ENCODE results near the gene DIPK1B. TPM values are rescaled to one million over a fixed set of nuclear protein-coding genes. Genes with fewer than 3 reads are reported as not detected.

DIPK1B gene
- polyA plus RNA-seq, 6 donors from 2014 or later = 0.91 to 71.6 (median 15.1) TPM

DNA sequence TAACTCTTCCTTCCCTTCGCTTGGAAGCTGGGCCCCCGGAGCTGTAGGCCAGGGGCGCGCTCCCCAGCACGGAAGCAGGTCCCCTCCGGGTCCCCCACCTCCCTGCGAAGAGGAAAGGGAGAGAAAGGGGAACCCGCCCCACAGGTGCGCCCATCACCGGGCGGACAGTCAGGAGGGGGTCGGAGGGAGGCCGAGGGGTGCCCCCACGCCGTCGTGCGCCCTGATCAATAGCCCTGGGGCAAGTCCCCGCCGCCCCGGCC lies 25.9 kb upstream of the DIPK1B start:
- H3K27ac Mint-ChIP-seq = peak overlapping the region in 1 of 6 donors; percentile 79
- ATAC-seq (ENCODE audit: low read depth in 2 of 2) = peak; percentile 13 to 15
- H3K36me3 Mint-ChIP-seq = no peaks in the 10 kb centered on the region
- peak; percentile 19 for DNase-seq
- no peaks in the 10 kb centered on the region for H3K27me3 Mint-ChIP-seq
- no peaks in the 10 kb centered on the region for H3K9me3 Mint-ChIP-seq
- H3K4me1 Mint-ChIP-seq = peaks cover 10 to 13% (median 11%) of the 10 kb centered on the region in 3 donors
- H3K4me3 Mint-ChIP-seq = peak overlapping the region; percentile 77 to 93 (median 84)

DNA sequence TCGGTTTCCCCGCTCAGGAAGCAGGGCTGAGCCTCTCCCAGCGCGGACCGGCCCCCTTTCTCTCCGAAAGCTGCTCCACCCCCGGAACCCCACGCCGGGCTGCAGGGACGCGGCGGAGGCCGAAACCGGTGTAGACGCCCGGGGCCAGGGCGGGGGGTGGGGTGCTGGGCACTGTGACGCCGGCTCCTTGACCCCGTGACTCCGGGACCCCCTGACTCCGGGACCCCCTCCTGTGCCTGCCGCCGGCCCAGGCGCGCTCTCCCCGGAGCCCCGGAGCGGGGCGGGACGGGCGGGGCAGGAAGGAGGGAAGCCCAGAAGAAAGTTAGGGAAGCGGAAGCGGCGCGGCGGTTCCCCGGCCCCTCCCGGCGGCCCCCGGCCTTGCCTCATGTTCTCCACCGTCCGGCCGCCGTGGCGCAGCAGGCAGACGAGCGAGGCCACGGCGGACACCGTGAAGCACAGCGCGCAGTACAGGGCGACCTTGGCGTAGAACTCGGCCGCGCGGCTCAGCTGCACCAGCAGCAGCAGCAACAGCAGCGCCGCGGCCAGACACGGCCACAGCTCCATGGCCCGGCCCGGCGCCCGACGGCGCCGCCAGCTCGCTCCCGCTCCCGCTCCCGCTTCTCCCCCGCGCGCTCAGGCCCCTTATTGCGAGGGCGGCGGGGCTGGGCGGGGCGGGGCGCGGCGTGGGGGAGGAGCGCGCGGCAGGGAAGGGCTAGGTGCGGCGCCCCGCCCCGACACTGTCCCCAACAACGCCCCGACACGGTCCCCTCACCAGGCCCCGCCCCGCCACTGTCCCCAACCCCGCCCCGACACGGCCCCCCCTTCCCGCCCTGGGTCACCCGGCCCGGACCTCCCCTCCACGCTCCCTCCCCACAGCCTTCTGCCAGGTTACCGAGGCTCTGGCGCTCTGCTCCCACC lies 25.3 kb upstream of the DIPK1B start, which contains the start of gene AGPAT2:
AGPAT2 (minus strand) TSS at position 664 of the 918 bp plus-strand sequence; CDS start at position 564, 100 bp downstream.
- ATAC-seq (ENCODE audit: low read depth in 2 of 2) (peak; percentile 89 to 90), DNase-seq (peak; percentile 64)
- peaks cover 10 to 13% (median 10%) of the 10 kb centered on the region in 3 donors for H3K4me1 Mint-ChIP-seq
- no peaks in the 10 kb centered on the region for H3K36me3 Mint-ChIP-seq
- H3K9me3 Mint-ChIP-seq = no peaks in the 10 kb centered on the region
- peak within 1 kb of the TSS in 3 of 6 donors; percentile 69 to 85 (median 79) for H3K27ac Mint-ChIP-seq
- peak within 1 kb of the TSS; percentile 77 to 93 (median 84) for H3K4me3 Mint-ChIP-seq
- H3K27me3 Mint-ChIP-seq = no peaks in the 10 kb centered on the region

DNA sequence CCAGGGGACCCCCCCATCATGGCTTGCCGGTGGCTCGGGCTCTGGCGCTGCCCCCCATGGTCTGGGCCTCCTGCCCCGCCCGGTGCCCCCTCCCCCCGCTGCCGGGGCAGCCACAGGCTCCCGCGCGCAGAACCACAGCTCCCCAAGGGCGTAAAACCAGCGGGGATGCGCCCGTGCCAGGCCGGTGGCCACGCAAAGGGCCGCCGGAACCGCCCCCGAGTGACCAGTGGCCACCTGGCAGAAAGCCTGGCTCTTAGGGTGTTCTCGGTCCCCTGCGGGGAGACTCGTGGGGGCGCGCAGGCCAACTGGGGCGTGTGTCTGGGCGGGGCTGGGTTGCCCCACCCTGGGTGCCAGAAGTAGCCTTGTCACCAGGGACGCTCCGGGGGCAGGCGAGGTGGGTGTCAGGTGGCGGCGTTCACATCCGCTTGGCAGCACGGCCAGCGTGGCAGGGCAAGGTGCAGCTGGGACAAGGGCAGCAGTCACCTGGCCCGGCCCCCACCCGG lies 24.6 kb upstream of the DIPK1B start:
- Mint-ChIP-seq H3K27me3 (no peaks in the 10 kb centered on the region), H3K4me1 (peaks cover 10 to 13% (median 10%) of the 10 kb centered on the region in 3 donors), H3K36me3 (no peaks in the 10 kb centered on the region), H3K9me3 (no peaks in the 10 kb centered on the region), H3K4me3 (peak overlapping the region; percentile 56 to 81 (median 76)), H3K27ac (peak overlapping the region in 2 of 6 donors; percentile 50 to 69)
- ATAC-seq (ENCODE audit: low read depth in 2 of 2) (peak; percentile 1), DNase-seq (peak; percentile 15)

DNA sequence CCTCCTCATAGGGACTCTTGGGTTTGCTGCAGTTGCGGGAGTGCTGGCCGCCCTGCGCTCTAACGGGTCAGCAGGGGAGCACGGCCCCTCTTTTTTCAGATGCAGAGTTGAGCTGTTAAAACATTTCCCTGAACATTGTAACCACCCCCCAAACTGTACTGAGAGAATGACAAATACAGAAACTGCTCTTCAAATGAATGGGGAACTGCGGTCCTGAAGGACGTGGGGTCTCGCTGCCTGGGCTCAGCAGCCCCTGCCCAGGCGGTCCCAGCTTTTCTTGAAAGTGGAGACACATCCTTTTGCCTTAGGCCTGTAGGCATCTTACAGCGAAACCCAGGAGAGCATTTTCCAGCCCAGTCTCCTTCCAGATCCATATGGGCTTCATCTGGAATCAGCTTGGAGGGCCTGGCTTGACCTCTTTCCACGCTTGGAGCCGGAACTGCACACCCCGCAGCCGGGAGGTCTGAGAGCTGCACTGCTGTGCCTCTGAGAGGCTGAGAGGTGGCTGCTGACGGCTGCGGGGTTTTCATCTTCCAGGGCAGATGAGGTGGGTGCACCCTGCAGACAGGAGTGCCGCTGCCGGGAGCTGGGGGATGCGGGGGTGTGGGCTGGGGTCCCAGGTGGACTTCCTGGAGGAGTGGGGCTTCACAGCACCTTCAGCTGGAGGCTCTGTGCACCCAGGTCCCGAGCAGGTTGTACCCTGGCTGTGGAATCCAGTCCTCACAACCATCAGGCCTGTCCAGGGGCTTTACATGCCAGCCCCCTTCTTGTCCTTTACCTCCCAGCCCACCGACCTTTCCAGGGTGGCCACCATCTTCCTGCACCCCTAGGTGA lies 23.9 kb upstream of the DIPK1B start:
- H3K36me3 Mint-ChIP-seq = no peaks in the 10 kb centered on the region
- DNase-seq (no peak), ATAC-seq (ENCODE audit: low read depth in 2 of 2) (no peak)
- H3K27me3 Mint-ChIP-seq = peaks cover 0 to 6% (median 0%) of the 10 kb centered on the region in 3 donors
- H3K9me3 Mint-ChIP-seq = no peaks in the 10 kb centered on the region
- peak overlapping the region in 2 of 6 donors; percentile 50 to 69 for H3K27ac Mint-ChIP-seq
- peaks cover 10 to 13% (median 10%) of the 10 kb centered on the region in 3 donors for H3K4me1 Mint-ChIP-seq
- H3K4me3 Mint-ChIP-seq = peak overlapping the region; percentile 68 to 81 (median 78)

DNA sequence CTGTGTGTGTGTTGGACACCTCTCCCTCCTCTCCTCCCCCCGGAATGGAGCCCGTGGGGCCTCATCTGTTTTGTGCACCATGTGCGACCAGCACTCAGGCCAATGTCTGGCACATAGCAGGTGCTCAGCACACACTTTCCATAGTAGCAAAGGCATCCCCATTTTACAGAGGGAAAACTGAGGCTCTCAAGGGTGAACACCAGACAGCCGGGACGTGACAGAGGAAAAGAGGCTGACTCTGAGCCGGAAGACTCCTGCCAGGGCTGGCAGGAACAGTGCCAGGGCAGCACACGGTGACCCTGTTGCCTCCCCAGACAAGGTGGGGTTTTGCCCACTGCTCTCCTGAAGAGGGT lies 23.3 kb upstream of the DIPK1B start:
- no peak for ATAC-seq (ENCODE audit: low read depth in 2 of 2)
- Mint-ChIP-seq H3K27me3 (peaks cover 0 to 7% (median 0%) of the 10 kb centered on the region in 3 donors), H3K4me1 (peaks cover 10 to 13% (median 10%) of the 10 kb centered on the region in 3 donors), H3K4me3 (peak overlapping the region in 5 of 8 donors; percentile 28 to 81 (median 74)), H3K9me3 (no peaks in the 10 kb centered on the region), H3K36me3 (no peaks in the 10 kb centered on the region), H3K27ac (peak overlapping the region in 1 of 6 donors; percentile 80)
- no peak for DNase-seq

DNA sequence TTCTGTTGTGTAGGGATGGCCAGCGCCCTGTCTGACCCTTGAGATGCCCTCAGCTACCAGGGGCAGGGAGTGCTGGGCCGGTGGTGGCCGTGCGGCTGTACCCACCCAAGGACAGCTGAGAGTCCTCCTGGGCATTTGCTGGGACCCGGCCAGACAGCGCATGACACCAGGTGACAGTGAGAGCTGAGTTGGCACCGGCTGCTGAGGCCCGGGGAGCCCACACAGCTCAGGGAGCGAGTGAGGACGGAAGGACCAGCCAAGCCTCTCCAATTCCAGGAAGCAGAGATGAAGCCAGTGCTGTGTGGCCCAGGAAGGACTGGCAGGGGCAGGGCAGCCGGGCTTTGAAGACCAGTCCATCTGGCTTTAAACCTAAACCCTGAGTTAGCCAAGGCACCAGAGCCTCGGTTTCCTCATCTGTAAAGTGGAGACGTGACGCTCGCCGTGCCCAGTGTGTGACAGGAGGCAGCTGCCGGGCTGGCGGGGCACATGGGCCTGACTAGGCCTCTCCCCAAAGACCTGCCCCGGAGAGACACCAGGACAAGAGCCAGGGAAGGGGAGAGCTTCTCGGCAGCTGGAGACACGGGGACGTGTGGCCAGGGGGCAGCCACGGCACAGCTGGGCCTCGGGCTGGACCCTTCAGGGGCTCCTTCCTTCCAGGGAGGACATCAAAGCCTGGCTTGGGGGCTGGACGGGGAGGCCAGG lies 22.1 kb upstream of the DIPK1B start:
- no peaks in the 10 kb centered on the region for H3K36me3 Mint-ChIP-seq
- peak overlapping the region in 3 of 8 donors; percentile 12 to 49 (median 23) for H3K4me3 Mint-ChIP-seq
- ATAC-seq (ENCODE audit: low read depth in 2 of 2) (no peak), DNase-seq (no peak)
- H3K27me3 Mint-ChIP-seq = peaks cover 0 to 7% (median 0%) of the 10 kb centered on the region in 3 donors
- H3K27ac Mint-ChIP-seq = peak overlapping the region in 2 of 6 donors; percentile 32 to 71
- H3K4me1 Mint-ChIP-seq = peaks cover 10 to 13% (median 10%) of the 10 kb centered on the region in 3 donors
- H3K9me3 Mint-ChIP-seq = no peaks in the 10 kb centered on the region

DNA sequence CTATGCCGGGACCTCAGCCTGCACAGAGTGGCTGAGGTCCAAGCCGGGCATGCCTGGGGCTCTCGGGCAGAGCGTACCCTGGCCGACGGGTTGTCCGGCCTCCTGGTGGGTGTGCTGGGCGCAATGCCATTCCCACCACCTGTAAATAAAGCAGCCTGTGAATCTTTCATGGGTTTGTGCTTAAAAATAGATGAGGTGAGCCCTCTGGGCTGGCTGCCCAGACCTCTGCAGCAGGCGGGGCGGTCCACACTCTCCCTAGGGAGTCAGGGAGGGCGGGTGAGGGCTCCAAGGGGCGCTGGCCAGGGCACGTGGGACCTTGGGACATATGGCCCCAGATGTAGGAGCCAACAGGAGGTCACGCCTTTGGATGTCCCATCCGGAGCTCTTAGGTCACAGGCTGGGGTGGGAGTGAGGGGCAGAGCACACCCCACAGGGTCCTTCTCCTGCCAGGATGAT lies 21.5 kb upstream of the DIPK1B start:
- DNase-seq = no peak
- H3K36me3 Mint-ChIP-seq = no peaks in the 10 kb centered on the region
- H3K27me3 Mint-ChIP-seq = peaks cover 0 to 7% (median 0%) of the 10 kb centered on the region in 3 donors
- H3K27ac Mint-ChIP-seq = no peak overlapping the region
- peaks cover 10% of the 10 kb centered on the region in 3 donors for H3K4me1 Mint-ChIP-seq
- H3K4me3 Mint-ChIP-seq = peak overlapping the region in 1 of 8 donors; percentile 49
- no peak for ATAC-seq (ENCODE audit: low read depth in 2 of 2)
- H3K9me3 Mint-ChIP-seq = no peaks in the 10 kb centered on the region

DNA sequence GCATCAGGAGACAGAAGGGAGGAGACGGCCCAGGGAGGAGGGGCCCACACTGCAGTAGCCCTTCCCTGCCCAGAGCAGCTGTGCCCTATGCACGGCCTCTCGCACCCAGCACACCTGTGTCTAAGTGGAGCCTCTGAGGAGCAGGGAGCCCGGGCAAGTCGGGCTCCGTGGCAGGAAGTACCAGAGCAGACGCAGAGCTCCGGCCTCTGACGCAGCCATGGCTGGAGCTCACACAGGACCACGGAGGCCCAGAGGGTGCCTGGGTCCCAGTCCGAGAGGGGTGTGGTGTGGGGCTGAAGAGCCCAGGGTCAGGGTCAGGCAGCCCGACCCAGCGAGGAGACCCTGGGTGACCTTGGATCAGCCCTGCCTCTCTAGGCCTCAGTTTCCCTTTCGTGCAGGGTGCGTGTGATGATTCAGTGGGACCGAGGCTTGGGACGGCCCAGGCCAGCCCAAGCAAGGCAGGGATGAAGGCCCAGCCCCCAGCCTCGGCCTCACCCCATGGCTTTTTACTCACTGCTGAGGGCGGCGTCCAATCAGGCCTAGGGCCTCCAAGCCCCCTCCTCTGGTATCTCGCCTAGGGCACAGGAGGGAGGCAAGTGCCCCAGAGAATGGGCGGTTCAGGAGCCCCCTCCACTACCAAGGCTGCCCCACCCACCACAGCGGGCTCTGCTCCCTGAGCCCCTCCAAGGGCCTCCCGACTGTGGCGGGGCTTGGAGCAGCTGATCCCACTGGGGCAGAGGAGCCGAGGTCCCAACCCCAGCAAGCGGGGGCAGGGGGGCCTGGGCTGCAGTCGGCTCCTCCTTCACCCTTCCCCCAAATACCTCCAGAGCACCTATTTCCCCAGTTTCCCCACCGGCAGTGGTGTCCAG lies 20.8 kb upstream of the DIPK1B start:
- ATAC-seq (ENCODE audit: low read depth in 2 of 2) (no peak), DNase-seq (no peak)
- peaks cover 4 to 7% (median 5%) of the 10 kb centered on the region in 3 donors for H3K4me1 Mint-ChIP-seq
- H3K4me3 Mint-ChIP-seq = no peak overlapping the region
- H3K27me3 Mint-ChIP-seq = peaks cover 0 to 7% (median 0%) of the 10 kb centered on the region in 3 donors
- H3K9me3 Mint-ChIP-seq = no peaks in the 10 kb centered on the region
- H3K27ac Mint-ChIP-seq = peak overlapping the region in 1 of 6 donors; percentile 56
- H3K36me3 Mint-ChIP-seq = no peaks in the 10 kb centered on the region

DNA sequence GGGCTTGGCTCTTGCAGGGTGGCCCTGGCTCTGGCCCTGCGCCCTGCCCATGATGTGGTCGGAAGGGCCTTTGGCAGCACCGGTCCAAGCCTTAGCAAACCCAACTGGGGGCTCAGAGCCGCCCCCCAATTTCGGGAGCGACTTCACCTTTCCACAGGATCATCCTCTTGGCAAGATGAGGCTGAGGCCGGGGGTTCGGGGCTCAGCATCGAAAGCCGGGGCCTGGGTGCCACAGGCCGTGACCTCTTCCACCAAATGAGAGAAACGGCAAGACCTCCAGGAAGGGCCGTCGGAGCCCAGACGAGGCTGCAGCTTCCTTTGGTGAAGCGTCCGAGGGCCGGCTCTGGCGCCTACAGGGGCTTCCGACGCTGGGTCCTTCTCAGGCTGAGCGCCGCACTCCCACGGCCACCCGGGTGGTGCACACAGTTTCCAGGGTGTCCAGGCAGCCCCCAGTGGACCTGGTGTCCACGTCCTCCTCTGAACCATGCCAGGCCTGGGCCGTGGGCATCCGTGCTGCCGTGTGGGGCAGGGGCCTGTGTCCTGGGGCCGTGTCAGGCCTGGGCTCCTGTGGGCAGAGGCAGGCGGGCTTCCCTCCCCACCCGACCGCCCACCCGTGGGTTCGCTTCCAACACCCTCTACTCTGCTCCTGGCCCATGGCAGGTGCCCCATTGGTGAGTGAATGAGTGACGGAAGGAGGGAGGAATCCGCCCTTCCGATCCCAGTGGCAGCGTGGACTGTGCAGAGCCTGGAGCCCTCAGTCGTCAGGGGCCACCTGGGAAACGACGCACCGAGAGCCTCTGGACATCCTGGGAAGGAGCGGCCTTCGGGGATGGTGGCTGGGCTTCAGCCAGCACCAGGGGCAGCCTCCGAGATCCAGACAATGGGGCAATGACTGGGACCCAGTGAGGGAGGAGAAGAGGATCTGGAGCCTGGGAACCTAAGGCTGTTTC lies 19.9 kb upstream of the DIPK1B start:
- DNase-seq (no peak), ATAC-seq (ENCODE audit: low read depth in 2 of 2) (no peak)
- peaks cover 0 to 12% (median 5%) of the 10 kb centered on the region in 3 donors for H3K27me3 Mint-ChIP-seq
- H3K27ac Mint-ChIP-seq = peak overlapping the region in 1 of 6 donors; percentile 56
- H3K9me3 Mint-ChIP-seq = no peaks in the 10 kb centered on the region
- H3K4me3 Mint-ChIP-seq = no peak overlapping the region
- H3K36me3 Mint-ChIP-seq = no peaks in the 10 kb centered on the region
- peaks cover 9 to 13% (median 10%) of the 10 kb centered on the region in 3 donors for H3K4me1 Mint-ChIP-seq

DNA sequence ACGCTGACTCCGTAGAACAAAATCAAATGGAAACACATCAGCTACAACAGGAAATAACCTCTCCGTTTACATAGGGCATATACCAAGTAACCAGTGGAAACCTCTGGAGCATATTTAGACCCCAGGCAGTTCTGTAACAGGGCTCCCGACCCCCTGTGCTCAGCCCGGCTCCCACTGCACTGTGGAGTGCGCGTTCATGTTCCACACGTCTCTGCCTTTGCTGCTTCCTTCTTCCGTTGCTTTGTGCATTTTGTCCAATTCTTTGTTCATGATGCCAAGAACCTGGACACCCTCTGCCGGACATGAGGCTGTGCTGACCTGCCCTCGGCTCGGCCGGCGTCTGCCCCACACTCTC lies 19.3 kb upstream of the DIPK1B start:
- DNase-seq = no peak
- Mint-ChIP-seq H3K4me1 (peaks cover 10 to 16% (median 16%) of the 10 kb centered on the region in 3 donors), H3K9me3 (no peaks in the 10 kb centered on the region), H3K36me3 (no peaks in the 10 kb centered on the region), H3K4me3 (no peak overlapping the region), H3K27ac (peak overlapping the region in 1 of 6 donors; percentile 37), H3K27me3 (peaks cover 0 to 15% (median 6%) of the 10 kb centered on the region in 3 donors)
- no peak for ATAC-seq (ENCODE audit: low read depth in 2 of 2)

DNA sequence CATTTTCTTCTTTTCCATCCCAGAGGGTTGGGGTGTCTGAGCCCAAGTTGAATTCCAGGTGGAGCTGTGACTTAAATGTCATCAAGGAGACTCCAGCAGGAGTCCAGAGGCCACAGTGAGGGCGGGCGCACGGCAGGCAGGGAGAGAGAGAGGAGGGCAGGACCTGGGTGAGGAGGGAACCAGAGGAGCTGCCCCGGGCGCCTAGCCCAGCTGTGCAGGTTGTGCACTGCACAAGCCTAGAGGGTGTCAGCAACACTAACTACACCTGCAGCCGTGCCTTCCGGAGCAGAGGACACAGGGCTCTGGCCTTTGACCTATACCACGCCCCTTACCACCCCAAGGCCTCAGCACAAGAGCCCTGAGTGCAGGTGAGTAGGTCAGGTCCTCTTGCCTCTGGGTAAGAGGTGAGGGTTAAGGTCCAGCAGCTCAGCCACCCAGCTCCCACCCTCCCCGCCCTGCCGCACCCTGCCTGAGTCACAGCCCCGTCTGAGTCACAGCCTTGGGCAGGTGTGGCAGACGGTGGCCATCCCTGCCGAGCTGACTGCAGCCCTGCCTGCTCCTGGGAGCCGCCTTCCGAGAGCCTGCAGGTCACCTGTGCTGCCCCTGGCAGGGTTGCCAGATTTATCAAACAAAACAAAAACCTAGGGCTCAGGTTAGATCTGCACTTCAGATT lies 18.7 kb upstream of the DIPK1B start:
- DNase-seq (no peak), ATAC-seq (ENCODE audit: low read depth in 2 of 2) (no peak)
- Mint-ChIP-seq H3K9me3 (no peaks in the 10 kb centered on the region), H3K27me3 (peaks cover 0 to 15% (median 6%) of the 10 kb centered on the region in 3 donors), H3K4me1 (peaks cover 8 to 17% (median 16%) of the 10 kb centered on the region in 3 donors), H3K36me3 (no peaks in the 10 kb centered on the region), H3K27ac (peak overlapping the region in 1 of 6 donors; percentile 37), H3K4me3 (peak overlapping the region in 1 of 8 donors; percentile 44)

Measured in naive B cell (primary cell).